DOHH2 (cell line): ENCODE results near the gene MRPL1.

Experiments used
- CTCF ChIP-seq: fragments of 200-600 bp; sonication (generic); IDR thresholded peaks from one replicate; pipeline ENCODE4 v1.5.1; 2014; ENCODE audit warnings: antibody characterized with exemption, mild to moderate bottlenecking, low read depth, low read length; ENCODE audit not compliant: poor library complexity, severe bottlenecking
- EZH2phosphoT487 ChIP-seq: fragments of 200-600 bp; sonication (generic); IDR thresholded peaks from 2 replicates; pipeline ENCODE4 v1.6.1; 2017; ENCODE audit warnings: borderline replicate concordance, mild to moderate bottlenecking, antibody characterized with exemption, low read length, moderate library complexity, mixed read lengths

- TF ChIP-seq CTCF (no peak), EZH2phosphoT487 (no peak)
These were observed 65.6 kb downstream of the MRPL1 start for GRCh38 chr4:77927991-77928925.
